ENCODE measurements around the gene NOM1.
"Not testable (repeated sequence)": the region's sequence is repeated elsewhere in the genome, so short reads cannot be mapped to it uniquely, and the experiment has no call there.

The NOM1 gene

GRCh38 chr7:156940421-156941122 lies 8.9 kb upstream of the NOM1 start:
- DNase-seq = no peak

- DNase-seq = no peak
Observed at GRCh38 chr7:156941393-156942182, 7.9 kb upstream of the NOM1 start.

DNA sequence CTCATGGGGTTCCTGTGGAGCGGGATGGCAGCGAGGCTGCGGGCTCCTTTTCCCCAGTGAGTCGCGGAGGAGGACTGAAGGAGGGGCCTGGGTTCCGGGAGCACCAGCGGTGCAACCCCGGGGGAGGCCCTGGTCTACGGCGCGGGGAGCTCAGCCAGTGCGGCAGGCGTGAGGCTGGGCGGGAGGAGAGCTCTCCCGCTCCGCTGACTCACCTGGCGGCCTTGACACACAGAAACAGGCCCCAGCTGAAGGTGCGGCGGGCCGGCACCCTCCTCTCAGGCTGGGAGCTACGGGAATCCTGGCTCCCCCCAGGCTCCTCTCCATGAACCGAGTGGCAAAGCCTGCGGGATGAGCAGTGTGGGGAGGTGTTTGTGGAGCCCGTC lies 6.8 kb upstream of the NOM1 start:
- no peak for DNase-seq

GRCh38 chr7:156943091-156944041 lies 6.1 kb upstream of the NOM1 start:
- no peak for DNase-seq

DNA sequence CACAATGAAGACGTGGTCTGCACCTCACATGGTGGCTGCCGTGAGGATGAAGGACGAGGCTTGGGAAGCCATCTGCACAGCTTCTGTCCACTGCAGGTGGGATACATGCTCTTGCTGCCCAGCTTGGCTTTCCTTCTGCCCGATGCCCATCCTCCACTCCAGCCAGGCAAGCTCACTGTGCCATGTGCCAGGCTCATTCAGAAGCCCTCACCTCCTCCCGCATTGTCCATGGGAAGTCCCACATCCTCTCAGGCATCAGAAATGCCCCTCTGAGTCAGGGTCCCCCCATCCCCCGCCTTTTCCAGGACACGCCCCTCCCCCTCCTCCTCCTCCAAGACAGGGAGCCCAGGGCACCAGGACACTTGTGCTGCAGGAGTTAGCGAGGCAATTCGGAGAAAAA lies 4.6 kb upstream of the NOM1 start:
- DNase-seq = no peak

- DNase-seq = no peak
Observed at GRCh38 chr7:156947120-156947843, 2.2 kb upstream of the NOM1 start.

GRCh38 chr7:156948361-156948760 lies 1.2 kb upstream of the NOM1 start:
- DNase-seq = no peak

- peak; percentile 7 for DNase-seq
Observed at GRCh38 chr7:156950381-156950858, 908 bp downstream of the NOM1 start.

DNA sequence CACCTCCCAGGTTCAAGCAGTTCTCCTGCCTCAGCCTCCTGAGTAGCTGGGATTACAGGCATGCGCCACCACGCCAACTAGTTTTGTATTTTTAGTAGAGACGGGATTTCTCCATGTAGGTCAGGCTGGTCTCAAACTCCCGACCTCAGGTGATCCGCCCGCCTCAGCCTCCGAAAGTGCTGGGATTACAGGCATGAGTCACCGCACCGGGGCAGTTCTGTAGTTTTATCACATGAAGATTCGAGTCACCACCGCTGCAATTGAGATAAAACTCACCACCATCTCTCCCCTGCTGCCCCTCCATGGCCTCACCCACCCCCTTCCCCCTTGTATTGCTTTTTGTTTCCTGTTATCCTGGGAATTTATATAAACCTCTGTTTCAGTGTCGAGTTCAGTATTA lies 3.7 kb downstream of the NOM1 start:
- DNase-seq = not testable (repeated sequence)

- no peak for DNase-seq
Observed at GRCh38 chr7:156954941-156955340, 5.4 kb downstream of the NOM1 start.

GRCh38 chr7:156956727-156957126 lies 7.2 kb downstream of the NOM1 start:
- DNase-seq = no peak

GRCh38 chr7:156962145-156962544 lies 12.6 kb downstream of the NOM1 start:
- no peak for DNase-seq

DNA sequence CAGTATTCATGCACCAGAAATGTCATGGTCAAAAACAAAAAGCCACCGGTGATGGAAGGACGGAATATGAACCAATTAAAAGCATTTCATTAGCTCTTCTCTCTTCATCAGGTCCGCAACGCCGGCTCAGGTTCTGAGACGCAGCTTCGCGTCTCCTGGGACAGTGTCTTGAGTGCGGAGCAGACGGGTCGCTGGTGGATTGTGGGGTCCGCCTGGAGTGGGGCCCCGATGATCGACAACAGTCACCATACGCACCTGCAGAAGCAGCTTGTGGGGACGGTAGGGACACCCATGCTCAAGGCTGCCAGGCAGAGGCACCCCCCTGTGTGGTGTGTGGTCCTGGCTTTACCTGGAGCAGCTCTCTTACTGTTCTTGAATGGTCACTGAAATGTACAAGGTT lies 13.4 kb downstream of the NOM1 start:
- no peak for DNase-seq

DNA sequence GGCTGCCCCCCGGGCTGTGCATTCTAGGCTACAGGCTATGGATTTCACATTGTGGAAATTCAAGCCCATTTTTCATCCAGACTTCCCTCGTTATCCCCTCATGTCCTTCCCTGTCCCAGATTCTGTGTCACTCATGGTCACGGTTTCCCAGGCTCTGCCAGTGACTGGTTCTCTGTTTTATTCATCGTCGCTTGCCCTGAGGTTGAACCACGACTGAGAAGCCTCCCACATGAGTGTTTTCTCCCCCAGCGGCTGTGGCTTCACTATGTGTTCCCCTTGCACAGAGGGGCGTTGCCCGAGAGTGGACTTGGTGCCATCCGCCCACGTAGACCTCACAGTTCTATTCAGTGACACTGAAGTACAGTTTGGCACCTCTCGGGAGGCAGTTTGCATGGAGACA lies 14.0 kb downstream of the NOM1 start:
- no peak for DNase-seq

DNA sequence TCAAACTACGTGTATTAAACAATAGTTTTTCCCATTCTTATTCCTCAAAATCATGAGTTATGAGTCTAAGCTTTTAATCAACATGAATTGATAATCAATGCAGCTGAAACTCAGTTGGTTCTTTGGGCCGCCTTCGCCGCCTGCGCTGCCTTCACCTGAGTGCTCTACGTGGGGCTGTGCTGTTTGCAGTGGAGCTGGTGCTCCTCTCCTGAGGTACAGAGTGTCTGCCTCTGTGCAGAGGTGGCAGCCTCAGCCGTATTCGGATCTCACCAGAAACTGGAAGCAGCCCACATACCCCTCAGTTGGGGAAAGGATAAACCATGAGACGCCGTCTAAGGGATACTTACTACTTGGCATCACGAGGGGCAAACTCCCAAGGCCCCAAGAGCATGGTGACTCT lies 15.5 kb downstream of the NOM1 start:
- no peak for DNase-seq

GRCh38 chr7:156966387-156966786 lies 16.9 kb downstream of the NOM1 start:
- no peak for DNase-seq

DNA sequence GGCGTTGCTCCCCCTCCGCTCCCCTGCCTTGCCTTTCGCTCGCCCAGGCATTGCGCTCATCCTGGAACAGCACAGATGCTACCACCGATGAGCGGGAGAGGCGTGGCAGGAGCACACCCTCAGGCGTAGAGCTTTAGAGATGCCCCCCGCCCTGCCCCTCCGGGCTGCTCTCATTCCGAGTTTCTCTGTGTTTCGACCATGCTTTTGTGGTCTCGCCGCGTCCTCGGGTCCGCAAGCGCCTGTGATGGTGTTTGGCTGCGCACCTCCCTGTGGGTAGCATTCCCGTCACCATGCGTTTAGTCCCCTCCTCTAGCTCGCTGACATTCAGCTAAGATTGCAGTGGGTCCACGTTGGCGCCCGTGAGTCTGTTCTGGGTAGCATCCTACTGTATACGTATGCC lies 18.7 kb downstream of the NOM1 start:
- no peak for DNase-seq

GRCh38 chr7:156969972-156970420 lies 20.5 kb downstream of the NOM1 start:
- no peak for DNase-seq

- no peak for DNase-seq
Observed at GRCh38 chr7:156975620-156976019, 26.1 kb downstream of the NOM1 start.

DNA sequence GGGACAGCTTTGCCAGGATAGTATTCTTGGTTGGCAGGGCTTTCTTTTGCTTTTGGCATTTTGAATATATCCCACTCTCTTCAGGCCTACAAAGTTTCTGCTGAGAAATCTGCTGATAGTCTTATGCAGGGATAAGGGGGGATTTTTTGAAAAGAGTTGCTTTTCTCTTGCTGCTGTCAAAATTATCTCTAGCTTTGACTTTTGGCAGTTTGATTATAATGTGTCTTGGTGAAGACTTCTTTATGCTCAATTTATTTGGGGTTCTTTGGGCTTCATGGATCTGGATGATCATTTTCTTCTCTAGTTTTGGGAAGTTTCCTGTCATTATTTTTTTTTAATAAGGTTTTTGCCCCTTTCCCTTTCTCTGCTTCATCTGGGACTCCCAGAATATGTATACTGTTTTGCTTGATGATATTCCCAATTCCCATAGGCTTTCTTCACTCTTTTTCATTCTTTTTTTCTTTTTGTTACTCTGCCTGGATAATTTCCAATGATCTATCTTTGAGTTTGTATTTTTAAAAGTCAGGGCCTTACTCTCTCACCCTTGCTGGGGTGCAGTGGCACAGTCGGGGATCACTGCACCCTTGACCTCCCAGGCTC lies 29.6 kb downstream of the NOM1 start:
- DNase-seq = no peak

GRCh38 chr7:156979711-156980110 lies 30.2 kb downstream of the NOM1 start:
- DNase-seq = no peak

Measured in HCEC 1CT (cell line).